Measurements from ENCODE around the gene MYG1.

- TF ChIP-seq CTCF (IDR thresholded peaks at IDR 0.05) (no peak), POLR2A (IDR thresholded peaks at IDR 0.05) (no peak)
Measured at GRCh38 chr12:53279888-53280498, 19.5 kb upstream of the MYG1 start.

Measured in suprapubic skin (tissue), 3 donors.